Measurements from ENCODE around the gene LOC128125822.

The LOC128125822 gene

GRCh38 chr6:63573899-63574553 is 1.7 kb downstream of the LOC128125822 start:
- Histone ChIP-seq H3K27ac (peak overlapping the region; percentile 98 to 100), H3K4me3 (peak overlapping the region; percentile 96 to 98), H3K4me1 (peaks cover 9% of the 10 kb centered on the region), H3K36me3 (ENCODE audit: low read depth, missing control alignments) (no peaks in the 10 kb centered on the region), H3K27me3 (no peaks in the 10 kb centered on the region), H3K9me3 (no peaks in the 10 kb centered on the region)
- DNase-seq, result peak; percentile 75
- TF ChIP-seq POLR2A (IDR thresholded peaks at IDR 0.05) (no peak), CTCF (IDR thresholded peaks at IDR 0.05) (peak; percentile 39 to 76 (median 61))
- WGBS, 2 donors, result 7 to 10% methylated on average over 10 of the region's 10 CpGs
- intact Hi-C loops (cut with DNase I; ENCODE audit: low total_unique reads), result no loop called here

- H3K4me3 ChIP-seq, result peak overlapping the region; percentile 96 to 98
- no peak for DNase-seq
- H3K4me1 ChIP-seq, result peaks cover 9% of the 10 kb centered on the region
- 42 to 55% methylated on average over 2 of the region's 2 CpGs for WGBS, 2 donors
- no peaks in the 10 kb centered on the region for H3K9me3 ChIP-seq
- H3K36me3 ChIP-seq (ENCODE audit: low read depth, missing control alignments), result no peaks in the 10 kb centered on the region
- TF ChIP-seq CTCF (IDR thresholded peaks at IDR 0.05) (no peak), POLR2A (IDR thresholded peaks at IDR 0.05) (no peak)
- H3K27ac ChIP-seq, result peak overlapping the region; percentile 98 to 100
- intact Hi-C loops (cut with DNase I; ENCODE audit: low total_unique reads), result no loop called here
- H3K27me3 ChIP-seq, result no peaks in the 10 kb centered on the region
These were observed 2.2 kb downstream of the LOC128125822 start for GRCh38 chr6:63574554-63574900.

- H3K4me1 ChIP-seq, result peaks cover 9% of the 10 kb centered on the region
- DNase-seq, result no peak
- no peaks in the 10 kb centered on the region for H3K9me3 ChIP-seq
- WGBS, 2 donors, result 78 to 81% methylated on average over 3 of the region's 3 CpGs
- TF ChIP-seq POLR2A (IDR thresholded peaks at IDR 0.05), result no peak
- TF ChIP-seq CTCF (IDR thresholded peaks at IDR 0.05), result no peak
- no peak overlapping the region for H3K27ac ChIP-seq
- intact Hi-C loops (cut with DNase I; ENCODE audit: low total_unique reads), result no loop called here
- H3K4me3 ChIP-seq, result no peak overlapping the region
- no peaks in the 10 kb centered on the region for H3K36me3 ChIP-seq (ENCODE audit: low read depth, missing control alignments)
- H3K27me3 ChIP-seq, result no peaks in the 10 kb centered on the region
These were observed 4.0 kb downstream of the LOC128125822 start for GRCh38 chr6:63576147-63576772.

GRCh38 chr6:63576985-63577712 is 4.9 kb downstream of the LOC128125822 start:
- no peak for TF ChIP-seq POLR2A (IDR thresholded peaks at IDR 0.05)
- TF ChIP-seq CTCF (IDR thresholded peaks at IDR 0.05), result no peak
- WGBS, 2 donors, result 91 to 95% methylated on average over 5 of the region's 5 CpGs
- DNase-seq, result no peak
- H3K36me3 ChIP-seq (ENCODE audit: low read depth, missing control alignments), result no peaks in the 10 kb centered on the region
- no peak overlapping the region for H3K4me3 ChIP-seq
- H3K27me3 ChIP-seq, result no peaks in the 10 kb centered on the region
- H3K27ac ChIP-seq, result no peak overlapping the region
- intact Hi-C loops (cut with DNase I; ENCODE audit: low total_unique reads), result no loop called here
- H3K9me3 ChIP-seq, result no peaks in the 10 kb centered on the region
- peaks cover 9% of the 10 kb centered on the region for H3K4me1 ChIP-seq

All from testis (tissue), 2 donors.